ENCODE data around the gene CD58. TPM values are rescaled to one million over a fixed set of nuclear protein-coding genes. Genes with fewer than 3 reads are reported as not detected.

CD58 gene
- total and polyA plus RNA-seq, 9 of the 15 experiments (the other 6 are each of a cell fraction or from before 2014, with no cell fraction given): 18.1 to 113 (median 37.4) TPM

- CTCF ChIA-PET (ENCODE audit: low intra/inter-chr PET ratio): no interaction called here
Measured at GRCh38 chr1:116557323-116557878, 13.4 kb downstream of the CD58 start.

More at GRCh38 chr1:116557323-116557878, 13.4 kb downstream of the CD58 start:
- H2AFZ ChIP-seq (ENCODE audit: low read depth, low read length): no peak overlapping the region
- peaks cover 2% of the 10 kb centered on the region; the same call in 2 of the 3 replicates for H3K36me3 ChIP-seq (ENCODE audit: control insufficient read depth, insufficient read depth, low read length)
- BruUV-seq (replicated peaks): no TSS peak
- no peak overlapping the region for H3K4me2 ChIP-seq (ENCODE audit: insufficient read depth, low read length)
- H3K9me1 ChIP-seq (ENCODE audit: control insufficient read depth, insufficient read depth, low read length): no peaks in the 10 kb centered on the region
- no peak overlapping the region for H3K4me3 ChIP-seq
- peak; percentile 31; the same call in 1 of the 2 replicates for TF ChIP-seq SUPT5H (IDR thresholded peaks at IDR 0.05)
- TF ChIP-seq TSHZ1 (CRISPR knock-in tag; IDR thresholded peaks at IDR 0.05): no peak
- 0 out of 2 replicates have a peak, but pooled peaks have one; percentile 46 for TF ChIP-seq THRB (CRISPR knock-in tag; conservative IDR thresholded peaks at IDR 0.05)
- TF ChIP-seq PHB2 (IDR thresholded peaks at IDR 0.05; ENCODE audit: low read depth): 0 out of 2 replicates have a peak, but pooled peaks have one; percentile 27
- TF ChIP-seq DNMT1 (IDR thresholded peaks at IDR 0.05): no peak
- intact Hi-C loops (cut with micrococcal nuclease) (no loop called here), in situ Hi-C loops (cut with MboI) (no loop called here)
- peak overlapping the region; percentile 72; the same call in 1 of the 3 replicates for H3K27ac ChIP-seq (ENCODE audit: extremely low read depth, low read depth, low read length)
- no peaks in the 10 kb centered on the region for H3K27me3 ChIP-seq (ENCODE audit: control insufficient read depth in 2 of 2, insufficient read depth in 2 of 2, low read length in 2 of 2)
- WGBS (ENCODE audit: insufficient coverage, low coverage, missing lambda C conversion rate): 64% methylated on average over 4 of the region's 4 CpGs
- peaks cover 16 to 26% of the 10 kb centered on the region in 2 experiments; a peak in 4 of 5 replicates for H3K4me1 ChIP-seq (replicated peaks in 1 of 2; ENCODE audit: control insufficient read depth in 2 of 2, insufficient read depth in 2 of 2, low read length in 2 of 2)
- H3K9me3 ChIP-seq (replicated peaks; ENCODE audit: control insufficient read depth, insufficient read depth, low read depth, low read length): no peaks in the 10 kb centered on the region
- no peak for DNase-seq (ENCODE audit: extremely low read depth in 1 of 4, low spot score in 3 of 4)
- POLR2A ChIA-PET: interaction anchor here (0.7 to 1.7 kb wide), 5 partner anchors 11 to 53 kb away, joined by 3 to 7 read pairs (median 3); no protein-coding TSS in a partner anchor
- ATAC-seq: peak; percentile 6; the same call in 1 of the 3 replicates
- H4K20me1 ChIP-seq (replicated peaks; ENCODE audit: control insufficient read depth, insufficient read depth, low read length): peaks cover 16% of the 10 kb centered on the region
- no peak for FAIRE-seq
- no peak overlapping the region for H3K9ac ChIP-seq (ENCODE audit: insufficient read depth in 1 of 2, low read depth in 2 of 2, low read length in 2 of 2)
- H3K79me2 ChIP-seq (ENCODE audit: control insufficient read depth, insufficient read depth, low read length): peaks cover 93% of the 10 kb centered on the region
